ENCODE results near the gene EDN2. TPM values are rescaled to one million over a fixed set of nuclear protein-coding genes. Genes with fewer than 3 reads are reported as not detected.

Gene EDN2
- total RNA-seq, 4 donors from 2014 or later, result 2.3 to 10.2 (median 8.3) TPM

DNA sequence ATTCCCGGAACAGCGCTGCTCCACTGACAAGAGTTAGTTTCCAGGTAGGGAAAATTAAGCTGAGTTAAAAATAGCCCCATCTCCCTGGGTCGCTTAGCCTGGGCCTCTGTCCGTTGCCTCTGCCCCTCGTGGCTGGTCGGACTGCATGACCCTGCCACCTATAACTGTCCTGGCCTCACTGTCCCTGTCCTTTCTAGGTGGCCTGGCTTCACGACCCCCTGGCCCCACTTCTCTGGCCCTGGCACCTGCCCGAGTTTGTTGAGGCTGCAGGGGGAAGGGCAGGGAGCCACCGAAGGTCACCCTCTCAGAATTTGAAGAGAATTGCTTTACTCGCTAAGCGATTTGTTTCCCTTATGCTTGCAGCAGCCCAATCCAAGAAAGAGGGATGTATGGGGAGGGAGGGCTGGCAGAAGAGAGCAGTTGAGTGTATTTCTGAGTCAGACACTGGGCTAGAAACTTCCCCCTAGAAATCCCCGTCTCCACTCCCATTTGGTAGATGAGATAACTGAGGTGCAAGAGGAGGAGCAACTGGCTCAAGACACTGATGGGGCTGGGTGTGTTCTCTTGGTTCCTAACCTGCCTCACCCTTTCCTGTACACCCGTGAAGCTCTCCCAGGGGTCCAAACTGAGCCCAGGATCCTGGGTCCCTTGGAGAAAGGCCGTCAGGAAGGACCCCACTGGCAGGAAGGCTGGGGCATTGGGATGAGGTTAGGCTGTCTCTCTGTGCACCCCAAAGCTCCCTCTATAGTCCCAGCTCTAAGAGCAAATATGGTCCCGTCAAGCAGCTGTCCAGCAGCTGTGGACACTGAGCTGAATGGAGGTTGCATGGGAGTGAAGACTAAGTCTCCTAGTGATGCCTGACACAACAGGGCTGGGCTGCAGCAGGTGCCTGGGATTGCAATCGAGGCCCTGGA is 2.9 kb upstream of the EDN2 start:
- Histone ChIP-seq H3K27me3 (no peaks in the 10 kb centered on the region), H3K9me3 (no peaks in the 10 kb centered on the region), H3K36me3 (no peaks in the 10 kb centered on the region), H3K27ac (no peak overlapping the region), H3K4me1 (peaks cover 35% of the 10 kb centered on the region), H3K4me3 (no peak overlapping the region)
- 69% methylated on average over 12 of the region's 16 CpGs for WGBS
- DNase-seq (ENCODE audit: low spot score in 2 of 2), result no peak
- TF ChIP-seq POLR2A (IDR thresholded peaks at IDR 0.05), result no peak
- TF ChIP-seq EP300 (IDR thresholded peaks at IDR 0.05), result no peak
- TF ChIP-seq, protein P1, sequence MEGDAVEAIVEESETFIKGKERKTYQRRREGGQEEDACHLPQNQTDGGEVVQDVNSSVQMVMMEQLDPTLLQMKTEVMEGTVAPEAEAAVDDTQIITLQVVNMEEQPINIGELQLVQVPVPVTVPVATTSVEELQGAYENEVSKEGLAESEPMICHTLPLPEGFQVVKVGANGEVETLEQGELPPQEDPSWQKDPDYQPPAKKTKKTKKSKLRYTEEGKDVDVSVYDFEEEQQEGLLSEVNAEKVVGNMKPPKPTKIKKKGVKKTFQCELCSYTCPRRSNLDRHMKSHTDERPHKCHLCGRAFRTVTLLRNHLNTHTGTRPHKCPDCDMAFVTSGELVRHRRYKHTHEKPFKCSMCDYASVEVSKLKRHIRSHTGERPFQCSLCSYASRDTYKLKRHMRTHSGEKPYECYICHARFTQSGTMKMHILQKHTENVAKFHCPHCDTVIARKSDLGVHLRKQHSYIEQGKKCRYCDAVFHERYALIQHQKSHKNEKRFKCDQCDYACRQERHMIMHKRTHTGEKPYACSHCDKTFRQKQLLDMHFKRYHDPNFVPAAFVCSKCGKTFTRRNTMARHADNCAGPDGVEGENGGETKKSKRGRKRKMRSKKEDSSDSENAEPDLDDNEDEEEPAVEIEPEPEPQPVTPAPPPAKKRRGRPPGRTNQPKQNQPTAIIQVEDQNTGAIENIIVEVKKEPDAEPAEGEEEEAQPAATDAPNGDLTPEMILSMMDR (IDR thresholded peaks at IDR 0.05), result no peak
- TF ChIP-seq POLR2AphosphoS5 (IDR thresholded peaks at IDR 0.05), result no peak

DNA sequence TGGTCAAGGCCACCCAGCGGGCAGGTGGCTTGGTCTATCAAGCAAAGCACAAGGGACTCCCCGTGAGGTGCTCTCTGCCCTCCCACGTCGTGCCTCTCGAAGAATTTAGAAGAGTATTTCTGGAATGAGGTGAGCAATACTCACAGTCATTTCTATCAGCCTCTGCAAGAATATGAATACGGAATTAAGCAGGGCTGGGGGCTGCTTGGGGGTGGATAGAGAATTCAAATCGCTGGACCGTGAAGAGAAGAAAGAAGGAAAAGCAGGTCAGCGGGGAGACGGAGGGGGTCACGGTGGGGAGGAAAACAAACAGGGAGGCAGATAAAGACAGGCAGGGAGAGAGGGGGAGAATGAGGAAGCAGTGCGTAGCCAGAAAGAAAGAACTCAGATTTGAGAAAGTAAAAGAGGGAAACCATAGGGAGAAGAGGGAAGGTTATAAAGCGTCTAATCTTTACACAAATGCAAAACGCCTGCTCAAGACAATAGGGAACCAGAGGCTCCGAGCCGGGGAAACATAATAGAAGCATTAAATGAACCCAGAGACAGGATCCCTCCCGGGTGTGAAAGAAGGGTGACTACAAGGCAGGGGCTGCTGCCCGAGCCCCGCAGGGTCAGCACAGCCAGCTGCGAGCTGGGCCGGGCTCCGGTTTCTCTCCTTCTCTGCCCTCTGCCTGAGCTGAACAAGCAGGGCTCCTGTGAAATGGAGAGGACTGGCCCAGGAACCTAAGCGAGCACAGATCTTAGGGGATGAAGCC is 2.1 kb upstream of the EDN2 start:
- no peak overlapping the region for H3K27ac ChIP-seq

DNA sequence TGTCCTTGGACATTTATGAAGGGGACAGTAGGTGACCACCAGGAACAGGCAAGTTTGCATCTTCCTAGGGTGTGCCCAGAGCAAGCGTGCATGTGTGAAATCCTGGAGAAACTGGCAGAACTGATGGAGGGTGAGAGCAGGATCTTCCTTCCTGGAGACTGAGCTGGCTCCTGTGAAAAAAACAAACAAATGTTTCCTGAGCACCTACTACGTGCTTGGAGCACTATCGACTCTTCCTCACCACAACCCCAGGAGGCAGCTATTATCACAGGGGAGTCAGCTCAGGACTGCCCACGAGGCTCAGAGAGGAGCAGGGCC is 1.5 kb upstream of the EDN2 start:
- Histone ChIP-seq H3K4me3 (no peak overlapping the region), H3K36me3 (no peaks in the 10 kb centered on the region), H3K27me3 (no peaks in the 10 kb centered on the region), H3K9me3 (no peaks in the 10 kb centered on the region), H3K27ac (no peak overlapping the region), H3K4me1 (peaks cover 41% of the 10 kb centered on the region)
- WGBS, result 80% methylated on average over 4 of the region's 4 CpGs
- DNase-seq (ENCODE audit: low spot score in 2 of 2), result no peak
- TF ChIP-seq, protein P1 (IDR thresholded peaks at IDR 0.05), result no peak
- TF ChIP-seq POLR2AphosphoS5 (IDR thresholded peaks at IDR 0.05), result no peak
- TF ChIP-seq EP300 (IDR thresholded peaks at IDR 0.05), result no peak
- TF ChIP-seq POLR2A (IDR thresholded peaks at IDR 0.05), result no peak

More for the DNA sequence above, 2.1 kb upstream of the EDN2 start:
- Histone ChIP-seq H3K4me3 (no peak overlapping the region), H3K36me3 (no peaks in the 10 kb centered on the region), H3K9me3 (no peaks in the 10 kb centered on the region), H3K27me3 (no peaks in the 10 kb centered on the region), H3K4me1 (peaks cover 41% of the 10 kb centered on the region)
- no peak for DNase-seq (ENCODE audit: low spot score in 2 of 2)
- WGBS, result 62% methylated on average over 23 of the region's 23 CpGs
- TF ChIP-seq POLR2AphosphoS5 (IDR thresholded peaks at IDR 0.05) (no peak), POLR2A (IDR thresholded peaks at IDR 0.05) (no peak), EP300 (IDR thresholded peaks at IDR 0.05) (no peak)
- TF ChIP-seq, protein P1 (IDR thresholded peaks at IDR 0.05), result no peak

- TF ChIP-seq POLR2A (IDR thresholded peaks at IDR 0.05), result no peak
- no peak for TF ChIP-seq EP300 (IDR thresholded peaks at IDR 0.05)
- TF ChIP-seq, protein P1 (IDR thresholded peaks at IDR 0.05), result no peak
- TF ChIP-seq POLR2AphosphoS5 (IDR thresholded peaks at IDR 0.05), result no peak
- peaks cover 41% of the 10 kb centered on the region for H3K4me1 ChIP-seq
- H3K27me3 ChIP-seq, result no peaks in the 10 kb centered on the region
- no peak overlapping the region for H3K4me3 ChIP-seq
- no peak overlapping the region for H3K27ac ChIP-seq
- no peaks in the 10 kb centered on the region for H3K36me3 ChIP-seq
- WGBS, result 43% methylated on average over 4 of the region's 5 CpGs
- no peaks in the 10 kb centered on the region for H3K9me3 ChIP-seq
- no peak for DNase-seq (ENCODE audit: low spot score in 2 of 2)
Observed at GRCh38 chr1:41485605-41486004, 1.1 kb upstream of the EDN2 start.

- Histone ChIP-seq H3K4me3 (peak overlapping the region; percentile 36), H3K27me3 (no peaks in the 10 kb centered on the region), H3K9me3 (no peaks in the 10 kb centered on the region), H3K36me3 (no peaks in the 10 kb centered on the region), H3K4me1 (peaks cover 48% of the 10 kb centered on the region), H3K27ac (no peak overlapping the region)
- no peak for DNase-seq (ENCODE audit: low spot score in 2 of 2)
- 48% methylated on average over 9 of the region's 9 CpGs for WGBS
- TF ChIP-seq POLR2A (IDR thresholded peaks at IDR 0.05) (no peak), POLR2AphosphoS5 (IDR thresholded peaks at IDR 0.05) (no peak), EP300 (IDR thresholded peaks at IDR 0.05) (no peak)
- TF ChIP-seq, protein P1 (IDR thresholded peaks at IDR 0.05), result no peak
Observed at GRCh38 chr1:41483960-41484401, 502 bp downstream of the EDN2 start.

Measured in suprapubic skin (tissue), 4 donors.